ENCODE data around the gene CREB1.

The CREB1 gene

DNA sequence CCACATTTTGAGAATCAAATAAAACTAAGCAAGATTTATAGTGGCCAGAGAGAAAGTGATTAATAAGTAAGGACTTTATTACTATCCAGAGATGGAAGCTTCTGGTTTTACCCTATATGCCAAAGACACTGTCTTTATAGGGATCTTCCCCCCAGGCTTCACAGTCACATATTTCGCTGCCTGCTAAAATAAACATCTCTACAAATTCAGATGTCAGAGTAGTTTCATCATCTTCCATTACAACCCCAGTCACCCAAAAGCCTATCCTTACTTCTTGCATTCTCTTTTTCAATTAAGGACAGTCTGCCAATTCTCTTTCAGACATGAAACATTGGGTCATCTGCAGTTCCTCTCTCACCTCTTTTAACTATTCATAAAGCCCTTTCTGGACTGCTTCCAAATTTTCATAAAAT is 28.3 kb downstream of the CREB1 start:
- TF ChIP-seq CTCF (IDR thresholded peaks at IDR 0.05): no peak

- no peak for TF ChIP-seq CTCF (IDR thresholded peaks at IDR 0.05)
Measured at GRCh38 chr2:207561386-207562080, 31.8 kb downstream of the CREB1 start.

GRCh38 chr2:207565736-207566500 is 36.2 kb downstream of the CREB1 start:
- TF ChIP-seq CTCF (IDR thresholded peaks at IDR 0.05): no peak

- no peak for TF ChIP-seq CTCF (IDR thresholded peaks at IDR 0.05)
Measured at GRCh38 chr2:207567671-207568070, 37.9 kb downstream of the CREB1 start.

DNA sequence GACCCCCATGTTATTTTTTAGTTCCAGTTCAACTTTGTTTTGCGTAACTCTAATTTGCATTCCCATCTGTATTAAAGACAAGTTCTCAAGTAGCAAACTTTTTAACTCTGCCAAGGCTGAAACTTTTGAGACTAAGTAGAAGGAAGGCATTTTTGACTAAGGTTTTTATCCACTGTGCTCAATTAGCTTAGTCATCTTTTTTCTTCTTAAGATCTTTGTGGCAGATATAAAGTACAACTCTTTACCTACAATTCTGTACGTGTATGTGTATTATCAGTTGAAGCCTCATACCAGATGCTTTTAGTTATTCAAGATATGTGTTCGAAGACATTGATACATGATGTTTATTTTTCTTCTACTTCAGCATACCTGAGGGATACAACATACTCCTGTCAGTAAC is 41.6 kb downstream of the CREB1 start:
- TF ChIP-seq CTCF (IDR thresholded peaks at IDR 0.05): no peak

GRCh38 chr2:207584952-207585351 is 55.2 kb downstream of the CREB1 start:
- TF ChIP-seq CTCF (IDR thresholded peaks at IDR 0.05): no peak

- TF ChIP-seq CTCF (IDR thresholded peaks at IDR 0.05): no peak
Measured at GRCh38 chr2:207587305-207587704, 57.5 kb downstream of the CREB1 start.

Measured in LNCAP (cell line).